DOHH2 (cell line): ENCODE results near the gene TMEM87B.

Source experiments
- H3F3A ChIP-seq: fragments of 200-600 bp; sonication (generic), shearing (Covaris generic); 2 replicates; pipeline ENCODE4 v1.6.0; 2016; ENCODE audit warnings: antibody characterized with exemption, mild to moderate bottlenecking; ENCODE audit not compliant: control insufficient read depth, insufficient read depth
- H3K27ac ChIP-seq: fragments of 200-600 bp; sonication (generic); 2 replicates; pipeline ENCODE4 v1.5.1; 2014; ENCODE audit warnings: low read depth, mild to moderate bottlenecking, low read length, moderate library complexity
- H3K27me3 ChIP-seq: fragments of 200-600 bp; sonication (generic); 2 replicates; pipeline ENCODE4 v1.6.1; 2014; ENCODE audit warnings: mild to moderate bottlenecking, low read length, mixed read lengths; ENCODE audit not compliant: control insufficient read depth
- H3K36me3 ChIP-seq: fragments of 200-600 bp; sonication (generic); 2 replicates; pipeline ENCODE4 v1.6.1; 2014; ENCODE audit warnings: mild to moderate bottlenecking, low read length, moderate library complexity, mixed read lengths; ENCODE audit not compliant: control insufficient read depth
- H3K4me1 ChIP-seq: fragments of 200-600 bp; sonication (generic); 2 replicates; pipeline ENCODE4 v1.6.1; 2014; ENCODE audit warnings: mild to moderate bottlenecking, low read length, mixed read lengths; ENCODE audit not compliant: control insufficient read depth
- H3K4me2 ChIP-seq: fragments of 200-600 bp; sonication (generic); 2 replicates; pipeline ENCODE4 v1.6.0; 2014; ENCODE audit warnings: mild to moderate bottlenecking, low read length, moderate library complexity
- H3K4me3 ChIP-seq: fragments of 200-600 bp; sonication (generic); 2 replicates; pipeline ENCODE4 v1.5.1; 2014; ENCODE audit warnings: mild to moderate bottlenecking, low read length, mixed read lengths
- H3K79me2 ChIP-seq: fragments of 200-600 bp; sonication (generic); 2 replicates; pipeline ENCODE4 v1.6.1; 2014; ENCODE audit warnings: mild to moderate bottlenecking, low read length, mixed read lengths; ENCODE audit not compliant: control insufficient read depth
- H3K9me2 ChIP-seq: fragments of 200-600 bp; sonication (generic); replicated peaks from 2 replicates; pipeline ENCODE4 v1.6.1; 2014; ENCODE audit warnings: mild to moderate bottlenecking, low read length, mixed read lengths; ENCODE audit not compliant: control insufficient read depth
- H3K9me3 ChIP-seq: fragments of 200-600 bp; sonication (generic); 2 replicates; pipeline ENCODE4 v1.6.1; 2014; ENCODE audit warnings: antibody characterized with exemption, low read length, mixed read lengths; ENCODE audit not compliant: control insufficient read depth, insufficient read depth
- H4K20me1 ChIP-seq: fragments of 200-600 bp; sonication (generic); 2 replicates; pipeline ENCODE4 v1.6.0; 2014; ENCODE audit warnings: low read depth, mild to moderate bottlenecking, antibody characterized with exemption, low read length, moderate library complexity; ENCODE audit not compliant: control insufficient read depth, insufficient read depth
- CTCF ChIP-seq: fragments of 200-600 bp; sonication (generic); IDR thresholded peaks from one replicate; pipeline ENCODE4 v1.5.1; 2014; ENCODE audit warnings: antibody characterized with exemption, mild to moderate bottlenecking, low read depth, low read length; ENCODE audit not compliant: poor library complexity, severe bottlenecking
- EZH2phosphoT487 ChIP-seq: fragments of 200-600 bp; sonication (generic); IDR thresholded peaks from 2 replicates; pipeline ENCODE4 v1.6.1; 2017; ENCODE audit warnings: borderline replicate concordance, mild to moderate bottlenecking, antibody characterized with exemption, low read length, moderate library complexity, mixed read lengths

Gene TMEM87B

DNA sequence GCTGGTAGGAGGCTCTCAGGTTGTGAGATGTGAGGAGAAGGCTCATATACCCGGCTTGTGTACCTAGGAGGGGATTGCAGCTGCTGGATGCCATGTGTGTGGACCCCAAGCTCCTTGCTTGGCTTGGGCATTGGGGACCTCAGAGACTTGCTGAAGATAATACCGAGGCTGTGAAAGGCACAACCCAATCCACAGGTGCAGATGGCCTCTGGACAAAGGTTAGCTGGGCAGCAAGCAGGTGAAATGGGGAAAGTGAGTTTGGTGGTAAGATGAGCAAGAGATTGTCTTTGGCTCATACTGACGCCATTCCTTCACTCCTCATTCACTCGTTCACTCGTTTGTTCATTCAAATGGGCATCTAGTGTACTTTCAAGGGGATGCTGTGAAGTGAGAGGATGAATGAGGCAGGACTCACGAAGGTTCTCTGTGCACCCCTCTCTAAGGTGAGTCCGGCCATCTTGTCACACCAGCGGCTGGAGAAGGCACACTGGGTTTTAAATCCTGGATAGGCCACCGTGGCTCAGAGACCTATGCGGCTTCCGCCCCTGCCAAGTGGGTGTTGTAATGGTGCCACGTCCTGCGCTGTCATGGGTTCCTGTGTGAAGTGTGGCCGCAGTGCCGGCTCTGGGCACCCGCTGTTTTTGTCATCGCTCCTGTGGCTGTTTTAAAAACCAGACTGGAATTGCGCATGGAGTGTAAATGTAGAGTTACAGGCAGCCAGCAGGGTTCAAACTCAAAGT is 96.8 kb downstream of the TMEM87B start:
- Histone ChIP-seq H3K9me2 (no peaks in the 10 kb centered on the region), H3K27me3 (no peaks in the 10 kb centered on the region), H3K9me3 (no peaks in the 10 kb centered on the region), H3K4me2 (no peak overlapping the region), H3K4me1 (peaks cover 23% of the 10 kb centered on the region), H3K79me2 (no peaks in the 10 kb centered on the region), H3K27ac (no peak overlapping the region), H4K20me1 (no peaks in the 10 kb centered on the region), H3F3A (no peaks in the 10 kb centered on the region), H3K4me3 (no peak overlapping the region), H3K36me3 (no peaks in the 10 kb centered on the region)
- no peak for TF ChIP-seq EZH2phosphoT487
- TF ChIP-seq CTCF: no peak

DNA sequence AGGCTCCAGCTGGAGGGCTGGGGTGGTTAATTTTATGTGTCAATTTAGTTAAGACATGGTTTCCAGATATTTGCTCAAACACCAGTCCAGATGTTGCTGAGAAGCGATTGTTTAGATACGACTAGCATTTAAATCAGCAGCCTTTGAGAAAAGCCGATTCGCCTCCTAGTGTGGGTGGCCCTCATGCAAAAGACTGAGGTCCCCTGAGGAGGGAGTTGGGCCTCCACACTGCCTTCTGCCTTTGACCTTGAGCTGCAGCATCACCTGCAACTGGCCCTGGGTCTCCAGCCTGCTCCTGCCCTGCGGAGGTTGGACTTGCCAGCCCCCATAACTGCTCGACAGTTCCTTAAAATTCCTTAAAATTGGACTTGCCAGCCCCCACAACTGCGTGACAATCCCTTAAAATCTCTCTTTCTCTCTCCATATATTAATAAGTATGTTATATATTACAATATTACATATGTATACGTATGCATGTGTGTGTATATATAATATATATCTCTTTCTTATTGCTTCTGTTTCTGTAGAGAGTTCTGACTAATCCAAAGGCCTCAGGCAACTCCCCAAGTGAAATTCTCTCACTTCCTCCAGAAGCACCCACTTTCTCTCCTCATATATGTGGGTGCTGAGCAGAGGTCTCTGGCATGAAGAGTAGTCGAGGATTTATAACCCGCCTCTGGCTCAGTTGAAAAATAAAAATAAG is 97.6 kb downstream of the TMEM87B start:
- no peaks in the 10 kb centered on the region for H3K27me3 ChIP-seq
- H4K20me1 ChIP-seq: no peaks in the 10 kb centered on the region
- peaks cover 23% of the 10 kb centered on the region for H3K4me1 ChIP-seq
- H3K36me3 ChIP-seq: no peaks in the 10 kb centered on the region
- H3K27ac ChIP-seq: no peak overlapping the region
- H3K79me2 ChIP-seq: no peaks in the 10 kb centered on the region
- H3K9me2 ChIP-seq: no peaks in the 10 kb centered on the region
- no peak overlapping the region for H3K4me3 ChIP-seq
- no peaks in the 10 kb centered on the region for H3F3A ChIP-seq
- H3K9me3 ChIP-seq: no peaks in the 10 kb centered on the region
- TF ChIP-seq EZH2phosphoT487 (no peak), CTCF (no peak)
- no peak overlapping the region for H3K4me2 ChIP-seq

GRCh38 chr2:112153179-112153490 is 98.1 kb downstream of the TMEM87B start:
- no peaks in the 10 kb centered on the region for H3K36me3 ChIP-seq
- H3K9me2 ChIP-seq: no peaks in the 10 kb centered on the region
- no peaks in the 10 kb centered on the region for H4K20me1 ChIP-seq
- TF ChIP-seq EZH2phosphoT487: no peak
- H3F3A ChIP-seq: no peaks in the 10 kb centered on the region
- H3K4me1 ChIP-seq: peaks cover 23% of the 10 kb centered on the region
- no peak overlapping the region for H3K27ac ChIP-seq
- H3K4me3 ChIP-seq: no peak overlapping the region
- no peaks in the 10 kb centered on the region for H3K79me2 ChIP-seq
- H3K9me3 ChIP-seq: no peaks in the 10 kb centered on the region
- H3K27me3 ChIP-seq: no peaks in the 10 kb centered on the region
- H3K4me2 ChIP-seq: no peak overlapping the region

GRCh38 chr2:112153501-112153900 is 98.4 kb downstream of the TMEM87B start:
- Histone ChIP-seq H3K4me1 (peaks cover 23% of the 10 kb centered on the region), H3F3A (no peaks in the 10 kb centered on the region), H3K36me3 (no peaks in the 10 kb centered on the region), H3K4me2 (no peak overlapping the region), H3K79me2 (no peaks in the 10 kb centered on the region), H3K4me3 (no peak overlapping the region), H3K27me3 (no peaks in the 10 kb centered on the region), H3K9me3 (no peaks in the 10 kb centered on the region), H3K27ac (no peak overlapping the region), H4K20me1 (no peaks in the 10 kb centered on the region), H3K9me2 (no peaks in the 10 kb centered on the region)
- TF ChIP-seq CTCF: no peak
- no peak for TF ChIP-seq EZH2phosphoT487
